T-cell (primary cell): ENCODE data around the gene PDGFD. TPM values are rescaled to one million over a fixed set of nuclear protein-coding genes. Genes with fewer than 3 reads are reported as not detected.

Experiments used
- ATAC-seq, 4 experiments: fragments of 200-7000 bp in 3 of 4; fragments of 150-1000 bp in 1 of 4; cut with Tn5 transposase; replicated peaks in 1 of 4; 1 replicate in 3 of 4; 2 replicates in 1 of 4; pipeline ENCODE4 v1.10.0; 2021; ENCODE audit warnings: moderate library complexity in 3 of 4, mild to moderate bottlenecking in 2 of 4, moderate number of reproducible peaks in 1 of 4
- CTCF ChIA-PET, 2 donors: fragments of 300-600 bp; sonication (Branson Sonifier 250); formaldehyde crosslinking; loops; one replicate each; lab custom pipeline; 2022; ENCODE audit warnings: antibody characterized with exemption in 2 of 2; lab: Charles Lee
- POLR2A ChIA-PET, 2 donors: fragments of 300-600 bp; sonication (Branson Sonifier 250); formaldehyde crosslinking; loops; one replicate each; lab custom pipeline; 2022; ENCODE audit warnings: antibody characterized with exemption in 2 of 2; lab: Charles Lee
- DNase-seq, 35 experiments: peaks; one replicate each; pipeline versions ENCODE4 v3.0.0 to v3.0.0-alpha.2; 2013 to 2023
- H3K27ac ChIP-seq: one replicate; pipeline ENCODE4 v1.5.1; 2013; ENCODE audit warnings: low read length
- H3K27me3 ChIP-seq, 2 experiments: replicated peaks in 1 of 2; 1 replicate in 1 of 2; 2 replicates in 1 of 2; pipeline versions ENCODE4 v1.6.1 to v1.7.0; 2013; ENCODE audit warnings: low read length in 1 of 2, mixed read lengths in 1 of 2; ENCODE audit not compliant: control insufficient read depth in 2 of 2, insufficient read depth in 2 of 2; ENCODE audit errors: extremely low read depth in 1 of 2
- H3K36me3 ChIP-seq, 2 donors: 1 replicate in 1 of 2; 2 replicates in 1 of 2; pipeline versions ENCODE4 v1.6.1 to v1.7.0; 2013; ENCODE audit warnings: low read length in 1 of 2; ENCODE audit not compliant: control insufficient read depth in 2 of 2, insufficient read depth in 1 of 2; ENCODE audit errors: extremely low read depth in 1 of 2
- H3K4me1 ChIP-seq, 2 experiments: 1 replicate in 1 of 2; 2 replicates in 1 of 2; pipeline versions ENCODE4 v1.6.1 to v1.7.0; 2013; ENCODE audit warnings: low read length in 2 of 2, mixed read lengths in 1 of 2; ENCODE audit not compliant: insufficient read depth in 2 of 2, control insufficient read depth in 1 of 2; ENCODE audit errors: extremely low read depth in 1 of 2
- H3K4me3 ChIP-seq, 2 donors: 1 replicate in 1 of 2; 2 replicates in 1 of 2; pipeline versions ENCODE4 v1.5.1 to v1.7.0; 2013; ENCODE audit warnings: mild to moderate bottlenecking in 2 of 2, low read length in 1 of 2, moderate library complexity in 1 of 2; ENCODE audit not compliant: control insufficient read depth in 1 of 2; ENCODE audit errors: extremely low read depth in 1 of 2
- H3K9me3 ChIP-seq: 2 replicates; pipeline ENCODE4 v1.7.0; 2013
- H3K27ac Mint-ChIP-seq, 2 donors: one replicate each; pipeline ENCODE4 v1.8.0; 2020 to 2021; ENCODE audit warnings: mild to moderate bottlenecking in 2 of 2, mixed read lengths in 2 of 2
- H3K27me3 Mint-ChIP-seq, 2 donors: one replicate each; pipeline ENCODE4 v1.8.0; 2021 to 2022; ENCODE audit warnings: mixed read lengths in 2 of 2
- H3K36me3 Mint-ChIP-seq: one replicate; pipeline ENCODE4 v1.8.0; 2021; ENCODE audit warnings: mixed read lengths
- H3K4me1 Mint-ChIP-seq, 3 donors: one replicate each; pipeline ENCODE4 v1.8.0; 2020 to 2022; ENCODE audit warnings: mixed read lengths in 3 of 3, mild to moderate bottlenecking in 1 of 3
- H3K4me3 Mint-ChIP-seq, 3 donors: one replicate each; pipeline ENCODE4 v1.8.0; 2020 to 2022; ENCODE audit warnings: mild to moderate bottlenecking in 3 of 3, mixed read lengths in 3 of 3, moderate library complexity in 3 of 3
- H3K9me3 Mint-ChIP-seq, 3 donors: one replicate each; pipeline ENCODE4 v1.8.0; 2020 to 2022; ENCODE audit warnings: mixed read lengths in 3 of 3
- WGBS: methylation state at CpG from one replicate; pipeline ENCODE4 v1.1.5; 2013; ENCODE audit warnings: missing lambda C conversion rate; ENCODE audit not compliant: insufficient coverage; 5-methylcytosine and 5-hydroxymethylcytosine counted together
- total RNA-seq, 35 experiments: library from RNA in 6 of 35; stranded (reverse) in 6 of 35; fragments of 120-200 nt in 1 of 35; gene quantifications; one replicate each; pipeline versions ENCODE4 v1.2.1 to v1.2.4 and lab custom pipeline; 2013 to 2026

The PDGFD gene
- total RNA-seq, 5 donors from 2014 or later (not counting 1 experiment from before 2014, with no cell fraction given) = 0.35 to 2.9 (median 1.2) TPM

GRCh38 chr11:103946793-103947545, 217.0 kb downstream of the PDGFD start:
- Histone ChIP-seq H3K9me3 (no peaks in the 10 kb centered on the region), H3K27ac (no peak overlapping the region), H3K36me3 (no peaks in the 10 kb centered on the region), H3K4me3 (no peak overlapping the region), H3K27me3 (no peaks in the 10 kb centered on the region), H3K4me1 (no peaks in the 10 kb centered on the region)
- Mint-ChIP-seq H3K9me3 (no peaks in the 10 kb centered on the region), H3K36me3 (no peaks in the 10 kb centered on the region), H3K4me1 (no peaks in the 10 kb centered on the region), H3K27me3 (no peaks in the 10 kb centered on the region), H3K4me3 (no peak overlapping the region), H3K27ac (no peak overlapping the region)
- DNase-seq = no peak
- ChIA-PET CTCF (no interaction called here), POLR2A (no interaction called here)
- ATAC-seq = no peak
- WGBS = no CpG with 5 or more reads among the region's 3 CpGs

GRCh38 chr11:103944251-103944940, 219.6 kb downstream of the PDGFD start:
- Histone ChIP-seq H3K27me3 (no peaks in the 10 kb centered on the region), H3K36me3 (no peaks in the 10 kb centered on the region), H3K4me1 (no peaks in the 10 kb centered on the region), H3K9me3 (no peaks in the 10 kb centered on the region), H3K4me3 (no peak overlapping the region), H3K27ac (no peak overlapping the region)
- H3K27ac Mint-ChIP-seq = no peak overlapping the region
- no peak overlapping the region for H3K4me3 Mint-ChIP-seq
- DNase-seq (no peak), ATAC-seq (no peak)
- H3K27me3 Mint-ChIP-seq = peaks cover 0 to 4% of the 10 kb centered on the region in 2 donors
- WGBS = no CpG with 5 or more reads among the region's 1 CpG
- H3K9me3 Mint-ChIP-seq = peaks cover 0 to 4% (median 0%) of the 10 kb centered on the region in 3 donors
- ChIA-PET CTCF (no interaction called here), POLR2A (no interaction called here)
- no peaks in the 10 kb centered on the region for H3K4me1 Mint-ChIP-seq
- H3K36me3 Mint-ChIP-seq = no peaks in the 10 kb centered on the region

GRCh38 chr11:103942646-103943045, 221.3 kb downstream of the PDGFD start:
- ATAC-seq (no peak), DNase-seq (no peak)
- Mint-ChIP-seq H3K27me3 (peaks cover 0 to 4% of the 10 kb centered on the region in 2 donors), H3K4me1 (no peaks in the 10 kb centered on the region), H3K27ac (no peak overlapping the region), H3K4me3 (no peak overlapping the region), H3K9me3 (peaks cover 0 to 4% (median 0%) of the 10 kb centered on the region in 3 donors), H3K36me3 (no peaks in the 10 kb centered on the region)
- H3K9me3 ChIP-seq = no peaks in the 10 kb centered on the region
- POLR2A ChIA-PET = no interaction called here
- WGBS = no CpG with 5 or more reads among the region's 1 CpG
- no peaks in the 10 kb centered on the region for H3K27me3 ChIP-seq
- CTCF ChIA-PET = no interaction called here
- no peak overlapping the region for H3K4me3 ChIP-seq
- H3K36me3 ChIP-seq = no peaks in the 10 kb centered on the region
- no peak overlapping the region for H3K27ac ChIP-seq
- no peaks in the 10 kb centered on the region for H3K4me1 ChIP-seq

- POLR2A ChIA-PET = no interaction called here
- Histone ChIP-seq H3K27ac (no peak overlapping the region), H3K27me3 (no peaks in the 10 kb centered on the region), H3K9me3 (no peaks in the 10 kb centered on the region), H3K36me3 (no peaks in the 10 kb centered on the region), H3K4me1 (no peaks in the 10 kb centered on the region), H3K4me3 (no peak overlapping the region)
- ATAC-seq = no peak
- CTCF ChIA-PET = no interaction called here
- no peaks in the 10 kb centered on the region for H3K36me3 Mint-ChIP-seq
- H3K4me3 Mint-ChIP-seq = no peak overlapping the region
- peaks cover 0 to 4% of the 10 kb centered on the region in 2 donors for H3K27me3 Mint-ChIP-seq
- H3K4me1 Mint-ChIP-seq = no peaks in the 10 kb centered on the region
- peaks cover 0 to 4% (median 0%) of the 10 kb centered on the region in 3 donors for H3K9me3 Mint-ChIP-seq
- no CpG with 5 or more reads among the region's 2 CpGs for WGBS
- no peak overlapping the region for H3K27ac Mint-ChIP-seq
- DNase-seq = no peak
These were observed 223.4 kb downstream of the PDGFD start for GRCh38 chr11:103940551-103940950.

GRCh38 chr11:103939694-103940093, 224.3 kb downstream of the PDGFD start:
- POLR2A ChIA-PET = no interaction called here
- no peaks in the 10 kb centered on the region for H3K4me1 ChIP-seq
- H3K27me3 ChIP-seq = no peaks in the 10 kb centered on the region
- Mint-ChIP-seq H3K27me3 (peaks cover 0 to 4% of the 10 kb centered on the region in 2 donors), H3K9me3 (peaks cover 0 to 4% (median 0%) of the 10 kb centered on the region in 3 donors), H3K4me1 (no peaks in the 10 kb centered on the region), H3K36me3 (no peaks in the 10 kb centered on the region), H3K4me3 (no peak overlapping the region), H3K27ac (no peak overlapping the region)
- no peak overlapping the region for H3K27ac ChIP-seq
- H3K36me3 ChIP-seq = no peaks in the 10 kb centered on the region
- DNase-seq = no peak
- WGBS = no CpG with 5 or more reads among the region's 3 CpGs
- CTCF ChIA-PET = no interaction called here
- H3K4me3 ChIP-seq = no peak overlapping the region
- H3K9me3 ChIP-seq = no peaks in the 10 kb centered on the region
- ATAC-seq = no peak

- no peak overlapping the region for H3K4me3 Mint-ChIP-seq
- DNase-seq = no peak
- no peak overlapping the region for H3K27ac Mint-ChIP-seq
- Histone ChIP-seq H3K9me3 (no peaks in the 10 kb centered on the region), H3K27me3 (no peaks in the 10 kb centered on the region), H3K27ac (no peak overlapping the region), H3K36me3 (no peaks in the 10 kb centered on the region), H3K4me1 (no peaks in the 10 kb centered on the region), H3K4me3 (no peak overlapping the region)
- ChIA-PET CTCF (interaction anchor here in 1 of 2 donors (0.5 kb wide), 1 partner anchor 82 kb away, joined by 5 read pairs; no protein-coding TSS in a partner anchor), POLR2A (no interaction called here)
- peaks cover 0 to 4% of the 10 kb centered on the region in 2 donors for H3K27me3 Mint-ChIP-seq
- no peak for ATAC-seq
- H3K36me3 Mint-ChIP-seq = no peaks in the 10 kb centered on the region
- 80% methylated on average over 1 of the region's 1 CpG for WGBS
- peaks cover 0 to 4% (median 2%) of the 10 kb centered on the region in 3 donors for H3K9me3 Mint-ChIP-seq
- H3K4me1 Mint-ChIP-seq = no peaks in the 10 kb centered on the region
These were observed 227.9 kb downstream of the PDGFD start for GRCh38 chr11:103936059-103936458.
